GM12873 (cell line): ENCODE measurements around the gene STK10.

Experiments
- TF ChIP-seq, protein P1 (sequence below): IDR thresholded peaks from 2 replicates; pipeline ENCODE4 v1.5.1; 2012; ENCODE audit warnings: low read depth, mild to moderate bottlenecking, moderate library complexity, low read length, control low read depth; ENCODE audit not compliant: insufficient read depth; ENCODE audit errors: missing control alignments

STK10 gene

DNA sequence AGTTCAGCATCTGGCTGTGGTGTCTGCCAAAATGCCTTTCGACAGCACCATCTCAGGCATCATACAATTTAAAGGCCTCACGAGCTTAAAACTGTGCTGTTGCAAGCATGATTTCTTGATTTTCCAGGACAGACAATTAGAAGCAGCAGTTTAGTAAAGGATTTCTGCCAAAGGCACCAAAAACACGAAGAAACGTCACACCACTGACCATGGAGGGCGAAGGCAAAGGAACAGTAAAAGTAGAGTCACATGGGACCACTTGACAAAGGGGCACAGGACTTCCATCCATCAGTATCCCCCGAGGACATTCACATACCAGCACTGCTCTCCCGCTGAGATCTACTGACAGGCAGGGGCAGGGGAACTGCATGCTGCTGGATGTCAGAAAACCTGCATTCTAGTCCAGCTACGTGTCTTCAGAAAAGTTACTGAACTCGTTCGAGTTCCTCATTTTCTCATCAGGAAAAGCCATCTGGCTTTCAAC is 111.2 kb downstream of the STK10 start:
- TF ChIP-seq, protein P1, sequence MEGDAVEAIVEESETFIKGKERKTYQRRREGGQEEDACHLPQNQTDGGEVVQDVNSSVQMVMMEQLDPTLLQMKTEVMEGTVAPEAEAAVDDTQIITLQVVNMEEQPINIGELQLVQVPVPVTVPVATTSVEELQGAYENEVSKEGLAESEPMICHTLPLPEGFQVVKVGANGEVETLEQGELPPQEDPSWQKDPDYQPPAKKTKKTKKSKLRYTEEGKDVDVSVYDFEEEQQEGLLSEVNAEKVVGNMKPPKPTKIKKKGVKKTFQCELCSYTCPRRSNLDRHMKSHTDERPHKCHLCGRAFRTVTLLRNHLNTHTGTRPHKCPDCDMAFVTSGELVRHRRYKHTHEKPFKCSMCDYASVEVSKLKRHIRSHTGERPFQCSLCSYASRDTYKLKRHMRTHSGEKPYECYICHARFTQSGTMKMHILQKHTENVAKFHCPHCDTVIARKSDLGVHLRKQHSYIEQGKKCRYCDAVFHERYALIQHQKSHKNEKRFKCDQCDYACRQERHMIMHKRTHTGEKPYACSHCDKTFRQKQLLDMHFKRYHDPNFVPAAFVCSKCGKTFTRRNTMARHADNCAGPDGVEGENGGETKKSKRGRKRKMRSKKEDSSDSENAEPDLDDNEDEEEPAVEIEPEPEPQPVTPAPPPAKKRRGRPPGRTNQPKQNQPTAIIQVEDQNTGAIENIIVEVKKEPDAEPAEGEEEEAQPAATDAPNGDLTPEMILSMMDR = no peak

DNA sequence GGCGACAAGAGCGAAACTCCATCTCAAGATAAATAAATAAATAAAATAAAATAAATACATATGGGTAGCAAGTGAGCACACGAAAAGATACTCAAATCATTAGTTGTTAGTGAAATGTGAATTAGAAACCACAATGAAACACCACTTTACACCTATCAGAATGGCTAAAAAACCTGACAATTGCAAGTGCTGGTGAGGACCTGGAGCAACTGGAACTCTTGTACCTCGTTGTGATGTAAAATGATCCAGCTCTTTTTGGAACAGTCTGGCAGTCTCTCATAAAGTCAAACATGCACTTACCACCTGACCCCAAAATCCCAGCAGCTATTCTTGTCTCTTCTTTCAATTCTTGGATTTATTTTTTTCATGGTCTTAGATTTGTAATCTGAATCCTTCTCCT is 112.4 kb downstream of the STK10 start:
- TF ChIP-seq, protein P1 = no peak

DNA sequence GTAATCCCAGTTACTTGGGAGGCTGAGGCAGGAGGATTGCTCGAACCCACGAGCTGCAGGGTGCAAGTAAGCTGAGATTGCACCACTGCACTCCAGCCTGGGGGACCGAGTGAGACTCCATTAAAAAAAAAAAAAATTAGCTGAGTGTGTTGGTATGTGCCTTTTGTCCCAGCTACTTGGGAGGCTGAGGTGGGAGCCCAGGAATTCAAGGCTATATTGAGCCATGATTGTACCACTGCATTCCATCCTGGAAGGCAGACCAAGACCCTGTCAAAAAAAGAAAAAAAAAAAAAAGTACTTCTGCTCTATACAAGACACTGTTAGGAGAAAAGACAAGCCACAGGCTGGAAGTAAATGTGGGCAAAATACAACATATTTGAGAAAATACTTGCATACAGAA is 113.1 kb downstream of the STK10 start:
- TF ChIP-seq, protein P1 = no peak

DNA sequence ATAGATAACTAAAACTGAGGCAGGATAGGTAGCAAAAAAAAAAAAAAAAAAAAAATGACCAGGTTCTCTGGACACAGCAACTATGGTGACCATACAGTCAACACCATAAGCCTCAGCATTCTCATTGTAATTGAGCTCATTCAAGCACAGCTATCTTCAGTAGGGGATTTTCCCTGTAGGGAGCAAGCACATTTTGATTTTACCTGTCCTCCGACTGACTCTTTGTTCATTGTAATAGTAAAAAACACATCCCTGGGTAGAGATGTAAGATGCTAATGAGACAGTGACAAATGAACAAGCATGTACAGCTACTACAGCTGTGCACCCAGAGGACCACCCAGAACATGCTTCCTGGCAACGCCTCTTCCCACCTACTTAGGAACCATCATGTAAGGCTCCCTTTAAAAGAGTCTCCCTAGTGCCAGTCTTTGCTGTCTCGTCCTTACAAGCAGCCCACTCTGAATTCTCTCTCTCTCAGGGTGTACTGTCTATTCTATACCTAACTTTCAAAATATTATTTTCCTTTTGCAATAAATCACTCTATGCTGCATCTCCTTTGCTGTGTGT is 116.6 kb downstream of the STK10 start:
- TF ChIP-seq, protein P1 = no peak

DNA sequence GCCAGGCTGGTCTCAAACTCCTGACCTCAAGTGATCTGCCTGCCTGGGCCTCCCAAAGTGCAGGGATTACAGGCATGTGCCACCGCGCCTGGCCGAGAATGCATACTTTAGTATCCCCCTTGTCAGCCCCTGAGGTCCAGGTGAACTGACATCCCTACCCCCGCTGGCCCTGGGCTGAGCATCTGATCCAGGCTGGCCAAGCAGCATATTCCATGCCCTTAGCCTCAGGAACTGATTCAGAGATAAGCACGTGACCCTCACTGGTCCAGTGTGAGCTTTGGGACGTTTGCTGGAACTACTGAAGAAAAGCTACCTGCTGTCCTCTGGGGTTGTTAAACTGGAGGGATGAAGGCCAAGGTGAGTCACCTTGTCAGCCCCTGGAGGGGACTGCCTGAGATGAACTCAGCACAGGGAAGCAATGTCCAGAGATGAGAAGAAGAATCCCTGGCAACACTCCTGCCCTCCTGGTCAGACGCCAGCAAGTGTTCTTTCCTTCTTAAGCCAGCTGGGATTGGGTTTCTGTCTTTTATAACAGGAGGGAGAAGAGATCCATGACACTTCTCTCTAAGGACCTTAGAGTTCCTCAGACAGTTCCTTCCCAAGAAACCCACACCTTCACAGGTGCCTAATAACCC is 122.5 kb downstream of the STK10 start:
- TF ChIP-seq, protein P1 = no peak

DNA sequence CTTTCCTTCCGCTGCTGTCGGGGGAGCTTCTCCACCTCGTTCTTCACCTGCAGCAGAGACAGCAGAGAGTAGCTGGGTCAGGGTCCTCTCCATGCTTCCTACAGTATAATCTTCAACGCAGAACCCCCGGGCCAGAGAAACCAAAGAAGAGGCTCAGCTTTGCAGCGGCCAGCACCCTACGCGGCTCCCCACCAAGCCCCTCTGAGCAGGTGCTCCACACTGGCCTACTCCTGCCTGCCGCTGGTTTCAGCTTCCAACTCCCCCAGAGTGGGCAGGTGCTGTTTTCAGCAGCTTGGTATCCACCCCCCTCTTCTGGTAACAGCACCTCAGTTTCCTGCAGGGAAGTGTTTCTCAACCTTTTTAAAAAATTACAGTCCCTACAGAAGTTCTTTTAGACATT is 123.3 kb downstream of the STK10 start:
- TF ChIP-seq, protein P1 = no peak

DNA sequence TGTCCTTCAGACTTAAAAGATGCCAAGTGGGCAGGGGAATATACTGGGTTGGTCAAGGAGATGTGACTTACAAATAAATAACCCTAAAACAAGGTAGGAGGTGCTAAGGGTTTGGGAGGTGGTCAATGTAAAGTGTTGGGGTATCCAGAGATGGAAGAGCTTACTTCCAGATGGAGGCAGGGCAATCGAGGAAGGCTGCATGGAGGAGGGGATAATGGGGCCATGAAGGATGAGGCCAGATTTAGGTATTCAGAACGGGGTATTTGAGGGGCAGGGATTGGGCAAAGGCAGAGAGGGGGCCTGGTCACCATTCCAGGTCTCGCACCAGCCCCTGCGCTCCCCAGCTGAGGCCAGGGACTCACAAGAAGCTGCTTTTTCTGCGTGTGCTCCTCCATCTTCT is 123.7 kb downstream of the STK10 start:
- TF ChIP-seq, protein P1 = no peak
